T47D (cell line): ENCODE data around the gene FGFR4.

Experiments
- DNase-seq, 2 experiments: peaks; one replicate each; pipeline versions ENCODE4 v3.0.0 to v3.0.0-alpha.2; 2011 to 2012; ENCODE audit warnings: low read depth in 1 of 2, low spot score in 1 of 2
- JUND ChIP-seq: IDR thresholded peaks from 2 replicates; pipeline ENCODE4 v1.6.1; 2012; ENCODE audit warnings: low read depth
- in situ Hi-C: cut with HindIII; loops from 2 replicates; pipeline ENCODE4 v1.10.0; 2016; ENCODE audit warnings: low sequenced_read_pairs, low pct_unique_long_range_greater_than_20kb

The FGFR4 gene

DNA sequence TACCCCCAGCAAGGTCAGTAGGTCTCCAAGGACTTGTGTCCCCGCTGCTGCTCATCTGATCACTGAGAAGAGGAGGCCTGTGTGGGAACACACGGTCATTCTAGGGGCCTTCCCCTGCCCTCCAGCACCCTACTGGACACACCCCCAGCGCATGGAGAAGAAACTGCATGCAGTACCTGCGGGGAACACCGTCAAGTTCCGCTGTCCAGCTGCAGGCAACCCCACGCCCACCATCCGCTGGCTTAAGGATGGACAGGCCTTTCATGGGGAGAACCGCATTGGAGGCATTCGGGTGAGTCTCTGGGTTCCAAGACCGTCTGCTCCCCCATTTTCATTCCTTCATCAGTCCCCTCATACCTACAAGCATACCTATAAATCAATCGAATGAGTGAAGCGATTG is 4.1 kb downstream of the FGFR4 start:
- no peak for DNase-seq
- in situ Hi-C loops, result no loop called here
- no peak for TF ChIP-seq JUND

DNA sequence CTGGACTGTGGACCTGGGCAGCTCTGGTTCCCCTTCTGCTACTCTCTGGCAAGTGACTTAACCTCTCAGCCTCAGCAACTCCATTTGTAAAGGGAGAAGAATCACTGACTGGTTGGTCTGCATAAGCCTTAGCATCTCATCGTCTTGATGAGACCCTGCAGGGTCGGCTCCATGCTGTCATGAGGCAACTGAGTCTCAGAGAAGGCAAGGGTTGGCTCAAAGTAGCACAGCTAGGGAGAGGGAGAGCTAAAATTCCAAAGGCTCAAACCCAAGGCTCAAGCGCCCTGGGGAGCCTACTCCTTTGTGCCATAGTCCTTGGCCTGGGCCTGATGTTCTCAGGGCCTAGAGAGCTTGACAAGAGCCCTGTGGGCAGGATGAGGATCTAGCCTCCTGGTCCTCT is 4.5 kb downstream of the FGFR4 start:
- no peak for TF ChIP-seq JUND
- no peak for DNase-seq
- in situ Hi-C loops, result no loop called here

DNA sequence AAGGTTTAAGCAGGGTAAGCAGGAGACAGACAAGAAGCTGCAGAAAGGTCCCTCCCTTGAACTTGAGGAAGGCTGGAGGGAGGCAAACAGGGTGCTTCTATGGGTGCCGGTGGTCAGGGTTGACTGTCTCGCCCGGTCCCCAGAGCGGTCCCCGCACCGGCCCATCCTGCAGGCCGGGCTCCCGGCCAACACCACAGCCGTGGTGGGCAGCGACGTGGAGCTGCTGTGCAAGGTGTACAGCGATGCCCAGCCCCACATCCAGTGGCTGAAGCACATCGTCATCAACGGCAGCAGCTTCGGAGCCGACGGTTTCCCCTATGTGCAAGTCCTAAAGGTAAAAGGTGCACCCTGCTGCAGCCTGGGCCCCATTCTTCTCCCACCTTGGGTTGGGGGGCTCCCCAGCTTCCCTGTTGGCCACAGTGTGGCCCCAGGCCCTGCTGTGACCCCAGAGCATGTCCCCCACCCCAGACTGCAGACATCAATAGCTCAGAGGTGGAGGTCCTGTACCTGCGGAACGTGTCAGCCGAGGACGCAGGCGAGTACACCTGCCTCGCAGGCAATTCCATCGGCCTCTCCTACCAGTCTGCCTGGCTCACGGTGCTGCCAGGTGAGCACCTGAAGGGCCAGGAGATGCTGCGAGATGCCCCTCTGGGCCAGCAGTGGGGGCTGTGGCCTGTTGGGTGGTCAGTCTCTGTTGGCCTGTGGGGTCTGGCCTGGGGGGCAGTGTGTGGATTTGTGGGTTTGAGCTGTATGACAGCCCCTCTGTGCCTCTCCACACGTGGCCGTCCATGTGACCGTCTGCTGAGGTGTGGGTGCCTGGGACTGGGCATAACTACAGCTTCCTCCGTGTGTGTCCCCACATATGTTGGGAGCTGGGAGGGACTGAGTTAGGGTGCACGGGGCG is 5.7 kb downstream of the FGFR4 start:
- in situ Hi-C loops, result no loop called here
- no peak for DNase-seq
- TF ChIP-seq JUND, result no peak

DNA sequence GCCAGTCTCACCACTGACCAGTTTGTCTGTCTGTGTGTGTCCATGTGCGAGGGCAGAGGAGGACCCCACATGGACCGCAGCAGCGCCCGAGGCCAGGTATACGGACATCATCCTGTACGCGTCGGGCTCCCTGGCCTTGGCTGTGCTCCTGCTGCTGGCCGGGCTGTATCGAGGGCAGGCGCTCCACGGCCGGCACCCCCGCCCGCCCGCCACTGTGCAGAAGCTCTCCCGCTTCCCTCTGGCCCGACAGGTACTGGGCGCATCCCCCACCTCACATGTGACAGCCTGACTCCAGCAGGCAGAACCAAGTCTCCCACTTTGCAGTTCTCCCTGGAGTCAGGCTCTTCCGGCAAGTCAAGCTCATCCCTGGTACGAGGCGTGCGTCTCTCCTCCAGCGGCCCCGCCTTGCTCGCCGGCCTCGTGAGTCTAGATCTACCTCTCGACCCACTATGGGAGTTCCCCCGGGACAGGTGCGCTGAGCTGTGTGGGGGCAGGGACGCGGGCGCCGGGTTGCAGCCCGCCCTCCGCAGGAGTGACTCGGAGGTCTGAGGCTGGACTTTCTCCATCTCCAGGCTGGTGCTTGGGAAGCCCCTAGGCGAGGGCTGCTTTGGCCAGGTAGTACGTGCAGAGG is 6.5 kb downstream of the FGFR4 start:
- no peak for TF ChIP-seq JUND
- no peak for DNase-seq
- in situ Hi-C loops, result no loop called here

DNA sequence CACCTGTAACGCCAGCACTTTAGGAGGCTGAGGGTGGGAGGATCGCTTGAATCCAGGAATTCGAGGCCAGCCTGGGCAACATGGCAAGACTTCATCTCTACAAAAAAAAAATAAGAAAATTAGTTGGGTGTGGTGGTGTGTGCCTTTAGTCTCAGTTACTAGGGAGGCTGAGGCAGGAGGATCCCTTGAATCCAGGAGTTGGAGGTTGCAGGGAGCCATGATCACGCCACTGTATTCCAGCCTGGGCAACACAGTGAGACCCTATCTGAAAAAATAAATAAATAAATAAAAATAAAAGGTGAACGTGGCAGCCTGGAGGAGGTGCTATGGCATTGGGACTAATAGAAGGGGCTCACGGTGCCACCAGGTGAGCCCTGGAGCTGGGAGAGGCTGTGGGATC is 7.1 kb downstream of the FGFR4 start:
- no peak for TF ChIP-seq JUND
- DNase-seq, result no peak
- in situ Hi-C loops, result no loop called here

DNA sequence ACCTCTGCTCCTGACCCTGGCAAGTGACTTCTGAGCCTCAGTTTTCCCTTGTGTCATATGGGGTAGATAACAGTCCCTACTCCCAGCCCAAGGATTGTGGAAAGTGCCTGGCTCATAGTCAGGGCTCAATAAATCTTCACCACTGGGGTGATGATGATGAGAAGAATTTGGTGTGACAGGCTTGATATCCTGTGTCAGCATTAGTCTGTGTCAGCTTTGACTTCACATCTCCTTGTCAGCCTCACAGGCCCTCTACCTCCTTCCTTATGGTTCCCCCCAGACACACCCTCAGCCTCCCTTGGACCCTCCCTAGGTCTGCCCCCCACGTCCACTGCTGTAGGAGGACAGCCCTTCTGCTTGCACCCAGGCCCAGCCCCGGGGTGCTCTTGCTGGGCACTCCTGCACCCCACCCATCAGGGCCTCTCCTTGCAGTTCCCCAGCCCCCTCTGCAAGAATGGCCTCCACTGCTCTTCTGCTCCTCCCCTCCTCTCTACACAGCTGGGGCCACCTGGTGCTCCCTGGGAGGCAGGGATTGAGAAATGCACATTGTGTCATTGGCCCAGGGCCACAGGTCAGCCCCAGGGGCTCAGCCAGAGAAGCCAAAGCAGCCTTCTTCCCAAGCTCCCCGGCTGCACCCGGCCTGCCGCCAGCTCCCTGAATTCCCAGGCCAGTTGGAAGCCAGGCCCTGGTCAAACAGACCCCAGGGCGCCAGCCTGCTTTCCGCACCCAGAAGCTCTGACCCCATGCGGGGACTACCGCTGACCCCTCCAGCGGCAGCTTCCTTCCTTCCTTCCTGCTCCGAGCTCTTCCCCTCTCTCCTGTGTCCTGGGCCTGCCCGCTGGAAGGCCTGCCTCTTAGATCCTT is 7.7 kb downstream of the FGFR4 start:
- no peak for TF ChIP-seq JUND
- DNase-seq, result peak in 1 of 2 experiments; percentile 41
- in situ Hi-C loops, result no loop called here

DNA sequence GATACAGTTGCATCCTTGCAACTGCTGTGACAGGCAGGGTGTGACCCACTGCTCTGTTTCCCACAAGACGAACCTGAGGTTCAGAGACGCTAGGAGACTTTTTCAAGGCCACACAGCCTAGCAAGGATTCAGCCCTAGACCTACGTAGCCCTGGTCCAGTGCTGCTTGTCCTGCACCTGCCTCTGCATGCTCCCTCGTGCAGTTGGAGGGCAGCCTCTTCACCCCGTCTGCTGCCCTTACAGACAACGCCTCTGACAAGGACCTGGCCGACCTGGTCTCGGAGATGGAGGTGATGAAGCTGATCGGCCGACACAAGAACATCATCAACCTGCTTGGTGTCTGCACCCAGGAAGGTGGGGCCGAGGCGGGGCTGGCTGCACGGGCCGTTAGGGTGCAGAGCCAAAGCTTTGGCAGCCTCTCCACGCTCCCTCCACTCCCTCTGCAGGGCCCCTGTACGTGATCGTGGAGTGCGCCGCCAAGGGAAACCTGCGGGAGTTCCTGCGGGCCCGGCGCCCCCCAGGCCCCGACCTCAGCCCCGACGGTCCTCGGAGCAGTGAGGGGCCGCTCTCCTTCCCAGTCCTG is 8.5 kb downstream of the FGFR4 start:
- in situ Hi-C loops, result no loop called here
- TF ChIP-seq JUND, result no peak
- DNase-seq, result no peak

DNA sequence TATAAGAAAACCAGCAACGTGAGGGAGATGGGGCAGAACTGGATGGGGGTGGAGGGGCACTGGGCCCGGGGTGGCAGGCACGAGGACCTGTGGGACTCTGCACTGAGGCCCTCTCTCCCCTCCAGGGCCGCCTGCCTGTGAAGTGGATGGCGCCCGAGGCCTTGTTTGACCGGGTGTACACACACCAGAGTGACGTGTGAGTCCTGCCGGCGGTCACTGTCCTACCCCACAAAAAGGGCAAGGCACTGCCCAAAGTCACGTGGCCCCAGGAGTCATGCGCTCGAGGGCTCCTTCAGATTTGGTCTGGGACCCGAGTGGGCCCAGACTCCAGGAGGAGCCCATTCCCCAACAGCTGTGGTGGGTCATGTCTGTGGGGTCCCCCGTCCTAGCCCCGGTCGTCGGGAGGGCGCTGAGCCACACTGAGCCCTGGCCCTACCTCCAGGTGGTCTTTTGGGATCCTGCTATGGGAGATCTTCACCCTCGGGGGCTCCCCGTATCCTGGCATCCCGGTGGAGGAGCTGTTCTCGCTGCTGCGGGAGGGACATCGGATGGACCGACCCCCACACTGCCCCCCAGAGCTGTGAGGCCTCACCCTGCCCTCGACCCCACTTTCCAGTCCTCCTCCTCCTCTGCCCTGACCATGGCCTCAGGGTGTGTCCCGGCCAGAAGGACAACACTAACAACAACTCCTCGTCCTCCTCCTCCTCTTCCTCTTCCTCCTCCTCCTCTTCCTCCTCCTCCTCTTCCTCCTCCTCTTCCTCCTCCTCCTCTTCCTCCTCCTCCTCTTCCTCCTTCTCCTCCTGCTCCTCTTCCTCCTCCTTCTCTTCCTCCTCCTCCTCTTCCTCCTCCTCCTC is 9.7 kb downstream of the FGFR4 start:
- in situ Hi-C loops, result no loop called here
- DNase-seq, result no peak
- no peak for TF ChIP-seq JUND

DNA sequence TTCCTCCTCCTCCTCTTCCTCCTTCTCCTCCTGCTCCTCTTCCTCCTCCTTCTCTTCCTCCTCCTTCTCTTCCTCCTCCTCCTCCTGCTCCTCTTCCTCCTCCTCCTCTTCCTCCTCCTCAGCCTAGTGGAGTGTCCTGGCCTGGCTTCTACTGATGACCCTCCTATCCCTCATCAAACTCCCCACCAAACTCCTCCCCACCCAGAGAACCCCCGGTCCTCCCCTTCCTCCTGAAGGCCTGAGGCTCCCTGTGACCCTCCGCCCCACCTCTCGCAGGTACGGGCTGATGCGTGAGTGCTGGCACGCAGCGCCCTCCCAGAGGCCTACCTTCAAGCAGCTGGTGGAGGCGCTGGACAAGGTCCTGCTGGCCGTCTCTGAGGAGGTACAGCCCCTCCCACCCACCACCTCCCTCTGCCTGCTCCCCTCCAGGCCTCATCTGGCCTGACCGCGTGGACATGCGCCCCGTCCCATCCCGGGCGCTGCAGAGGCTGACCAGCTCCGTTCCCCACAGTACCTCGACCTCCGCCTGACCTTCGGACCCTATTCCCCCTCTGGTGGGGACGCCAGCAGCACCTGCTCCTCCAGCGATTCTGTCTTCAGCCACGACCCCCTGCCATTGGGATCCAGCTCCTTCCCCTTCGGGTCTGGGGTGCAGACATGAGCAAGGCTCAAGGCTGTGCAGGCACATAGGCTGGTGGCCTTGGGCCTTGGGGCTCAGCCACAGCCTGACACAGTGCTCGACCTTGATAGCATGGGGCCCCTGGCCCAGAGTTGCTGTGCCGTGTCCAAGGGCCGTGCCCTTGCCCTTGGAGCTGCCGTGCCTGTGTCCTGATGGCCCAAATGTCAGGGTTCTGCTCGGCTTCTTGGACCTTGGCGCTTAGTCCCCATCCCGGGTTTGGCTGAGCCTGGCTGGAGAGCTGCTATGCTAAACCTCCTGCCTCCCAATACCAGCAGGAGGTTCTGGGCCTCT is 10.6 kb downstream of the FGFR4 start:
- no peak for DNase-seq
- TF ChIP-seq JUND, result no peak
- in situ Hi-C loops, result no loop called here

DNA sequence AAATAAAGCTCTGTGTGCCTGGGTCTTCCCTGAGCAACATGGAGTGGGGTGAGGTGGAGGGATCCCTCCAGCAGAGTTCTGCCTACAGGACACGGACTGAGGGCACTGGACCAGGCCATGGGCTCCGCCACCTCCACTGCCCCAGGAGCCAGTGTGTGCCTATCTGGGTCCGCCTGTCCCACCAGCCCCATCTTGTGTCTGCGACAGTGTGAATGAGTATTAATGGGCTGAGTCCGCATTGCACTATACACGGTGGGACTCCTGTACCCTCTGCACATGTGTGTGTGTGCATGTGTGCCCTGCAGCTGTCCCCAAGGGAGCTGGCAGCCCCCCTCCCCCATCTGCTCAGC is 11.4 kb downstream of the FGFR4 start:
- DNase-seq, result no peak
- no peak for TF ChIP-seq JUND
- in situ Hi-C loops, result no loop called here
